ENCODE data around the gene CAVIN2. TPM values are rescaled to one million over a fixed set of nuclear protein-coding genes. Genes with fewer than 3 reads are reported as not detected.

The CAVIN2 gene
- total RNA-seq, 1 donor from 2014 or later, result 4.4 TPM

GRCh38 chr2:191802180-191802579 is 44.7 kb downstream of the CAVIN2 start:
- no peak for DNase-seq (ENCODE audit: low spot score)
- no peaks in the 10 kb centered on the region for H3K4me1 Mint-ChIP-seq (ENCODE audit: unreplicated experiment)
- no peaks in the 10 kb centered on the region for H3K36me3 Mint-ChIP-seq (ENCODE audit: low read depth, unreplicated experiment)
- TF ChIP-seq CTCF (IDR thresholded peaks at IDR 0.05; ENCODE audit: unreplicated experiment), result no peak
- H3K4me3 Mint-ChIP-seq (ENCODE audit: unreplicated experiment), result no peak overlapping the region
- H3K27me3 Mint-ChIP-seq (ENCODE audit: unreplicated experiment), result no peaks in the 10 kb centered on the region
- H3K9me3 Mint-ChIP-seq (ENCODE audit: unreplicated experiment), result no peaks in the 10 kb centered on the region
- H3K27ac Mint-ChIP-seq (ENCODE audit: unreplicated experiment), result no peak overlapping the region

- no peak overlapping the region for H3K4me3 Mint-ChIP-seq (ENCODE audit: unreplicated experiment)
- no peaks in the 10 kb centered on the region for H3K36me3 Mint-ChIP-seq (ENCODE audit: low read depth, unreplicated experiment)
- DNase-seq (ENCODE audit: low spot score), result no peak
- no peaks in the 10 kb centered on the region for H3K9me3 Mint-ChIP-seq (ENCODE audit: unreplicated experiment)
- no peaks in the 10 kb centered on the region for H3K4me1 Mint-ChIP-seq (ENCODE audit: unreplicated experiment)
- TF ChIP-seq CTCF (IDR thresholded peaks at IDR 0.05; ENCODE audit: unreplicated experiment), result no peak
- H3K27me3 Mint-ChIP-seq (ENCODE audit: unreplicated experiment), result no peaks in the 10 kb centered on the region
- no peak overlapping the region for H3K27ac Mint-ChIP-seq (ENCODE audit: unreplicated experiment)
Observed at GRCh38 chr2:191800874-191801273, 46.0 kb downstream of the CAVIN2 start.

GRCh38 chr2:191799526-191799925 is 47.4 kb downstream of the CAVIN2 start:
- Mint-ChIP-seq H3K27ac (ENCODE audit: unreplicated experiment) (no peak overlapping the region), H3K36me3 (ENCODE audit: low read depth, unreplicated experiment) (no peaks in the 10 kb centered on the region), H3K4me3 (ENCODE audit: unreplicated experiment) (no peak overlapping the region), H3K27me3 (ENCODE audit: unreplicated experiment) (no peaks in the 10 kb centered on the region), H3K4me1 (ENCODE audit: unreplicated experiment) (no peaks in the 10 kb centered on the region), H3K9me3 (ENCODE audit: unreplicated experiment) (no peaks in the 10 kb centered on the region)
- no peak for DNase-seq (ENCODE audit: low spot score)
- TF ChIP-seq CTCF (IDR thresholded peaks at IDR 0.05; ENCODE audit: unreplicated experiment), result no peak

GRCh38 chr2:191797942-191798876 is 48.7 kb downstream of the CAVIN2 start:
- H3K9me3 Mint-ChIP-seq (ENCODE audit: unreplicated experiment), result no peaks in the 10 kb centered on the region
- H3K4me1 Mint-ChIP-seq (ENCODE audit: unreplicated experiment), result no peaks in the 10 kb centered on the region
- no peak for DNase-seq (ENCODE audit: low spot score)
- H3K27ac Mint-ChIP-seq (ENCODE audit: unreplicated experiment), result no peak overlapping the region
- H3K36me3 Mint-ChIP-seq (ENCODE audit: low read depth, unreplicated experiment), result no peaks in the 10 kb centered on the region
- H3K27me3 Mint-ChIP-seq (ENCODE audit: unreplicated experiment), result no peaks in the 10 kb centered on the region
- no peak overlapping the region for H3K4me3 Mint-ChIP-seq (ENCODE audit: unreplicated experiment)
- TF ChIP-seq CTCF (IDR thresholded peaks at IDR 0.05; ENCODE audit: unreplicated experiment), result no peak

DNA sequence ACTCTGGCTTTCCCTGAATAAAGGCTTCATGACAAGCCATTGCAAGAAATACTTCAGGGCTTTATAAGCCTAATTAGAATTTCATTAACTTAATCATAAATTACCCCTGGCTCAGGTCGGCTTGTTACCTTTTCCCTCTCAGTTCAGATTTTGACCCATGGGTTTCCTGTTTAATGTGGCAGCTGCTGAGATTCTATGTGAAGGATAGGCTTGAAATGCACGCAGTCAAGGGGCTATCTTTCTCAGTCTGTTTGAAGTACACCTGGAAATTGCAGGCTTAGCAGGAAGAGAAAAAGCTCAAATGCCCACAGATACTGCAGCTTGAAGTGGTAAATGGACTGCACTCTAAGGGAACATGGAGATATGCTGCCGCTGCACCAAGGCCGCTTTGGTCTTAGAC is 49.4 kb downstream of the CAVIN2 start:
- Mint-ChIP-seq H3K27me3 (ENCODE audit: unreplicated experiment) (no peaks in the 10 kb centered on the region), H3K4me1 (ENCODE audit: unreplicated experiment) (no peaks in the 10 kb centered on the region), H3K27ac (ENCODE audit: unreplicated experiment) (no peak overlapping the region), H3K9me3 (ENCODE audit: unreplicated experiment) (no peaks in the 10 kb centered on the region), H3K36me3 (ENCODE audit: low read depth, unreplicated experiment) (no peaks in the 10 kb centered on the region), H3K4me3 (ENCODE audit: unreplicated experiment) (no peak overlapping the region)
- no peak for TF ChIP-seq CTCF (IDR thresholded peaks at IDR 0.05; ENCODE audit: unreplicated experiment)
- DNase-seq (ENCODE audit: low spot score), result no peak
